GM13976 (cell line): ENCODE data around the gene RTN4IP1.
"Not testable (repeated sequence)": the region's sequence is repeated elsewhere in the genome, so short reads cannot be mapped to it uniquely, and the experiment has no call there.

Source experiments
- DNase-seq: peaks from one replicate; pipeline ENCODE4 v3.0.0; 2012; ENCODE audit warnings: low spot score
- CTCF ChIP-seq: IDR thresholded peaks from 2 replicates; pipeline ENCODE4 v1.5.1; 2012; ENCODE audit warnings: borderline replicate concordance, mild to moderate bottlenecking; ENCODE audit not compliant: insufficient read depth; ENCODE audit errors: extremely low read depth, missing control alignments, control extremely low read depth
- in situ Hi-C: fragments of 300-500 bp; cut with MboI; formaldehyde crosslinking; loops from one replicate; pipeline ENCODE4 v1.12.0; 2022; ENCODE audit warnings: low sequenced_read_pairs, mixed read lengths, inconsistent platforms; ENCODE audit not compliant: unreplicated experiment

Gene RTN4IP1

GRCh38 chr6:106564476-106564875 lies 64.8 kb downstream of the RTN4IP1 start:
- no peak for TF ChIP-seq CTCF
- in situ Hi-C loops: loop anchor here (25.0 kb wide), 1 partner anchor 423 kb away; no protein-coding TSS in a partner anchor
- DNase-seq: no peak

- no peak for TF ChIP-seq CTCF
- no peak for DNase-seq
- in situ Hi-C loops: loop anchor here (25.0 kb wide), 1 partner anchor 424 kb away; no protein-coding TSS in a partner anchor
Measured at GRCh38 chr6:106563614-106564013, 65.7 kb downstream of the RTN4IP1 start.

GRCh38 chr6:106561686-106562405 lies 67.5 kb downstream of the RTN4IP1 start:
- in situ Hi-C loops: loop anchor here (25.0 kb wide), 1 partner anchor 425 kb away; no protein-coding TSS in a partner anchor
- DNase-seq: no peak
- no peak for TF ChIP-seq CTCF

- TF ChIP-seq CTCF: no peak
- DNase-seq: no peak
- in situ Hi-C loops: loop anchor here (25.0 kb wide), 1 partner anchor 426 kb away; no protein-coding TSS in a partner anchor
Measured at GRCh38 chr6:106560996-106561685, 68.2 kb downstream of the RTN4IP1 start.

GRCh38 chr6:106559659-106560058 lies 69.6 kb downstream of the RTN4IP1 start:
- not testable (repeated sequence) for DNase-seq

GRCh38 chr6:106558364-106558763 lies 70.9 kb downstream of the RTN4IP1 start:
- in situ Hi-C loops: loop anchor here (25.0 kb wide), 1 partner anchor 429 kb away; no protein-coding TSS in a partner anchor

More at GRCh38 chr6:106559659-106560058, 69.6 kb downstream of the RTN4IP1 start:
- in situ Hi-C loops: loop anchor here (25.0 kb wide), 1 partner anchor 428 kb away; no protein-coding TSS in a partner anchor

More at GRCh38 chr6:106558364-106558763, 70.9 kb downstream of the RTN4IP1 start:
- no peak for TF ChIP-seq CTCF
- DNase-seq: no peak
